Measurements from ENCODE around the gene FXN.
"Not testable (repeated sequence)": the region's sequence is repeated elsewhere in the genome, so short reads cannot be mapped to it uniquely, and the experiment has no call there.

The FXN gene

DNA sequence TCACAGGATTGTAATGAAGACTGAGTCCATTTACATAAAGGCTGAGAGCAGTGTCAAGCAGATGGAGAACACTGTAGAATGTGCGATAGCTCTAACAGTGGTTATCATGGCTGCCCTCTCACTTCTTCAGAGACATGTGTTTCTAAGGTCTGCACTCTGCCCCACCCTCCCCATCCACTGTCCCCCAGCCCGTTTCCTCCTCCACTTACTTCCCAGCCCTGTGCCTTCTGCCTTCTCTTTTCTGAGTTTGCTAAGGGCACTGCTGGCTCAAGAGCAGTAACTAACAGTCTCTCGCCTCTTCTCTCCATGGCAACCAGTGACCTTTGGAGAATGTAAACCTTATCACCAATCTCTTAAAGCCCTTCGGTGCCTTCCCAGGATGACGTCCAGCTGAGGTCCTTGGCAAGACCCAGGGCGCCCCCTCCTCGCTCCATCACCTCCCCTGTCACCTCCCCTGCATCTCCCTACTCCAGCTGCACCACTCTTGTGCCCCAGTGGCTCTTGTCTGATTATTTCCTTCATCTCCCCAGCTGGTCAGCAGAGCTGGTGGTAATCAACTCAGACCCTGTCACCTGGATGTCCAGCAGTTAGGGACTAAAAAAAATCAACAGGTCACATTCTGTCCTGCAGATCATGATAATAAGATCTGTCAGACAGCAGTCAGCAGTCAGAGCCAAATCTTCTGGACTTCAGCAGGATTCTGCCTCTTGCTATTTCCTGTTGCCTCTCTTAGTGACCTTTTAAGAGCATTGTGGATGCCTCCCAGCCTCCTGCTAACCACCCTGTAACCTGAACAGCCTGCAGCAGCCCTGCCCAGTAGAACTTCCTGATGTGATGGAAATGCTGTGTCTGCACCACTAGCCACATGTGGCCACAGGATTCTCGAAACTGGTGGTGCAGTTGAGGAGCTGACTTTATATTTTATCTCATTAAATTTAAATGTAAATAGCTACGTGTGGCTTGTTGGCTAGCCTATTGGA lies 9.0 kb downstream of the FXN start:
- peak overlapping the region; percentile 62 for H3K27ac Mint-ChIP-seq

DNA sequence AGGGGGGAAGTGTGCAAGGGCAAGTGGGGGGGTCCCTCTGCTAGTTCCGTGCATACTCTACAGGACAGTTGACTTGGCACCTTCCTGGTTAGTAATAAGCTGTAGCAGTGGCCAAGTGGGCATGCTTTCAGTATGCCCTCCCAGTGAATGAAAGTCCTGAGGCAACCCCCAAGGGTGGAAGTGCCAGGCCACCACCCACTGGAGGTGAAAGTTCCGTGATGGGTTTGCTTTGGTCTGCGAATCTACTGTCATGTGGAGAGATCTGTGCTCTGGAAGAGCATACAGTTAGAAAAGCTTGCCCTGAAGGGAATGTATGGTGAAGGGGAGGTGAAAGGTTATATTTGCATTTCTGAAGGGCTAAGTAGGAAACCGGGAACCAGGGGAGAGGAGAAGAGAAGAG lies 10.3 kb downstream of the FXN start:
- ATAC-seq (no peak), DNase-seq (no peak)
- no peak overlapping the region for H3K4me3 Mint-ChIP-seq
- peaks cover 10% of the 10 kb centered on the region for H3K36me3 Mint-ChIP-seq (ENCODE audit: low read depth)
- no peaks in the 10 kb centered on the region for H3K9me3 Mint-ChIP-seq
- H3K27ac Mint-ChIP-seq: no peak overlapping the region
- H3K27me3 Mint-ChIP-seq: no peaks in the 10 kb centered on the region
- H3K4me1 Mint-ChIP-seq: peaks cover 13% of the 10 kb centered on the region

More for the DNA sequence above, 9.0 kb downstream of the FXN start:
- no peaks in the 10 kb centered on the region for H3K9me3 Mint-ChIP-seq
- ATAC-seq (peak; percentile 92), DNase-seq (peak; percentile 14)
- H3K4me3 Mint-ChIP-seq: no peak overlapping the region
- peaks cover 13% of the 10 kb centered on the region for H3K4me1 Mint-ChIP-seq
- H3K27me3 Mint-ChIP-seq: no peaks in the 10 kb centered on the region
- peaks cover 16% of the 10 kb centered on the region for H3K36me3 Mint-ChIP-seq (ENCODE audit: low read depth)

DNA sequence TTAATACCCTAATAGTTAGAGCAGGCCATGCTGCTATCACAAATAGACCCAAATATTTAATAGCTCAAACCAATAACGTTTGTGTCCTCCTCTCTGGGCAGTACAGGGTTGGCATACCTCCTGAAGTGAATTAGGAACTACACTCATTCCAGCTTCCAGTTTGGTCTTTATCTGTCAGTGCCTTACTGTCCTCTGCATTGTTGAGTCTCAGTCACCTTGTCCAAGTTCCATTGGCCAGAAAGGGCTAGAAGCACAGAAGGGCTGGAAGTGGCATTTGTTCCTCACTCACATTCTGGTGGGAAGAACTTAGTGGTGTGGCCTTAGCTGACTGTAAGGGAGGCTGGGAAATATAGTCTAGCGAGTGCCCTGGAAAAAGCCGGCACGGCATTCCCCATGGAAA lies 11.2 kb downstream of the FXN start:
- ATAC-seq (no peak), DNase-seq (no peak)
- H3K4me1 Mint-ChIP-seq: peaks cover 9% of the 10 kb centered on the region
- H3K36me3 Mint-ChIP-seq (ENCODE audit: low read depth): peaks cover 10% of the 10 kb centered on the region
- no peak overlapping the region for H3K4me3 Mint-ChIP-seq
- no peaks in the 10 kb centered on the region for H3K9me3 Mint-ChIP-seq
- H3K27me3 Mint-ChIP-seq: no peaks in the 10 kb centered on the region
- H3K27ac Mint-ChIP-seq: no peak overlapping the region

DNA sequence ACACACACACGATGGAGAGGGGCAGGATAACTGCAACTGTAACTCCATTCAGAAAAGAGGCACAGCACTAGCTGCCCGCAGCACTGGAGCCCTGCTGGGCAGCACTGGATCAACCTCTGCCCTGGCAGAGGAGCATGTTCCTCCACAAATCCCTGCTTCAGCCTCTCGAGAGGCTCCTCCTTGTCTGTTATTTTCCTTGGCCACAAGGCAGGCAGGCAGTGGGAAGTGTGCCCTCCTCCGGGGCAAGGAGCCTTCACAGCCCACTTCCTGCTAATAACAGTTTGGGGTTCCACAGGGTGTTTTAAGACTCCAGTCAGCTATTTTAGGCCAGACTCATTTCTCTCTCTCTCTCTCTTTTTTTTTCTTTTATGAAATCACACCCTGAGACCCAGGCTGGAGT lies 11.8 kb downstream of the FXN start:
- H3K36me3 Mint-ChIP-seq (ENCODE audit: low read depth): peaks cover 10% of the 10 kb centered on the region
- H3K27me3 Mint-ChIP-seq: no peaks in the 10 kb centered on the region
- peaks cover 9% of the 10 kb centered on the region for H3K4me1 Mint-ChIP-seq
- no peak for ATAC-seq
- no peak for DNase-seq
- H3K9me3 Mint-ChIP-seq: no peaks in the 10 kb centered on the region
- no peak overlapping the region for H3K27ac Mint-ChIP-seq
- no peak overlapping the region for H3K4me3 Mint-ChIP-seq

DNA sequence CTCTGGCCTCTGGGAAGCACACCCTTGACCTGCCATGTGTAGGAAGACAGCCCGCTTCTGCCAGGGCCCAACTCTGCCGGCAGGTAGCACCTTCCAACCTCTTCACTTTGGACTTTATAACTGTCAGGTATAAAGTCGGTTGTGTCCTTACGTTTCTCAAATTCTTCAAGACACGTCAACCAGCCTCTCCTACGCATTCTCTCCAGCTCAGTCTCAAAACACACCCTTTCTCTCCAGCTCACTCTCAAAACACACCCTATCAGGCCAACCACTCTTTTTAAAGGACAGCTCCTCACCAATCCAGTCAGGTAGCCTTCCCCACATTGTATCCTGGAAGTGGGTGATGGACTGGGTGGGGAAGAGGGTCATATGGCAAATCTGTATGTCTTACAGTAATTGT lies 13.5 kb downstream of the FXN start:
- Mint-ChIP-seq H3K36me3 (ENCODE audit: low read depth) (peaks cover 10% of the 10 kb centered on the region), H3K4me1 (peaks cover 9% of the 10 kb centered on the region), H3K27ac (no peak overlapping the region), H3K9me3 (no peaks in the 10 kb centered on the region), H3K27me3 (no peaks in the 10 kb centered on the region), H3K4me3 (no peak overlapping the region)
- ATAC-seq (no peak), DNase-seq (no peak)

DNA sequence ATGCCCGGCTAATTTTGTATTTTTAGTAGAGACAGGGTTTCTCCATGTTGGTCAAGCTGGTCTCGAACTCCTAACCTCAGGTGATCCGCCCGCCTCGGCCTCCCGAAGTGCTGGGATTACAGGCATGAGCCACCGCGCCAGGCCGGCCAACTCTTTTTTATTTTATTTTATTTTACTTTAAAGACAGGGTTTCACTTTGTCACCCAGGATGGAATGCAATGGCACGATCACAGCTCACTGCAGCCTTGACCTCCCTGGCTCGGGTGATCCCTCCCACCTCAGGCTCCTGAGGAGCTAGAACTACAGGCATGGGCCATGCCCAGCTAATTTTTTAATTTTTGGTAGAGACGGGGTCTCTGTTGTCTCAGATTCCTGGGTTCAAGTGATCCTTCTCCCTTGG lies 15.4 kb downstream of the FXN start:
- not testable (repeated sequence) for ATAC-seq, DNase-seq, H3K9me3 Mint-ChIP-seq, H3K4me1 Mint-ChIP-seq, H3K27me3 Mint-ChIP-seq, H3K27ac Mint-ChIP-seq, H3K4me3 Mint-ChIP-seq
- H3K36me3 Mint-ChIP-seq (ENCODE audit: low read depth): peaks cover 10% of the 10 kb centered on the region

DNA sequence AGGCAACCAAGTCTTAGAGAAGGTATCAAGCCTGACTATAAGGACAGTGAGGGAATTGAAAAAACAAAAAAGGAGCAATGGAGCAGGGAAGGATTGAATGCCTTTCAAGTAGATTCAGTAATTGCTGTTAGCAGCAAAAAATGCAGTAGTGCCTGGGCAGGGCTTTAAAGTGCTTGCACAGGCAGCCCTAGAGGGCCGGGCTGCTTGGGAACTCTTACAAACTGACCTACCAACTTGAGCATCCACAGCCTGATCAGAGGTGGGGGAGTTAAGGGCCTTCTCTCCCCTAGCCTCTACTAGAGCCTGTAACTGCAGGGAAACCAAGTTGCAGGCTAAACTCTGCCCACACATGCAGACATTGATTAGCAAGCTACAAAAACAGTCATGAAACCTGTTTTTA lies 19.4 kb downstream of the FXN start:
- H3K27ac Mint-ChIP-seq: no peak overlapping the region
- H3K36me3 Mint-ChIP-seq (ENCODE audit: low read depth): peaks cover 18% of the 10 kb centered on the region
- no peaks in the 10 kb centered on the region for H3K9me3 Mint-ChIP-seq
- H3K27me3 Mint-ChIP-seq: no peaks in the 10 kb centered on the region
- DNase-seq: no peak
- H3K4me1 Mint-ChIP-seq: peaks cover 4% of the 10 kb centered on the region
- ATAC-seq: no peak
- H3K4me3 Mint-ChIP-seq: no peak overlapping the region

DNA sequence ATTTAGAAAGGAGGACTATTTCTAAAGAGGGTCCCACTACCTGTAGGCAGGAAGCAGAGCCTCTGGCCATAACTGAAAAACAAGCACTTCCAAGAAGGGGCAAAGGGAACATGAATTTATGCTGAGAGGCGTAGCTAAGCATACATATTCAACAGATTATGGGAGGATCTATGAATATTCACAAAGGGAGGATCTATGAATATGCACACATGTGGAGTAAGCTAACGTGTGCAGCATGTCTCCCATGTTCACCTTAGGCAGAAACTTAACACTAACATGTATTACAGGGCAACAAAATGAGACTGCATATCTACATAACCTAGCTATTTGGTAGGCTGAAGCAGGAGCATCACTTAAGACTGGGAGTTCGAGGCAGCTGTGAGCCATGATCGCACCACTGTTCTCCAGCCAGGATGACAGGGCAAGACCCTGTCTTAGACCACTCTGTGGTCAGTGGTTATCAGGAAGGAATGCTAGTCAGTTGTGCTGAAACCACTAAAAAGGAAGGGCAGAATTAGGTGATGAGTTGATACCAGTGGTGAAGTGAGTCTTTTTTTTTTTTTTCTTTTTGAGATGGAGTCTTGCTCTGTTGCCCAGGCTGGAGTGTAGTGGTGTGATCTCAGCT lies 20.8 kb downstream of the FXN start:
- H3K9me3 Mint-ChIP-seq: no peaks in the 10 kb centered on the region
- no peak overlapping the region for H3K4me3 Mint-ChIP-seq
- ATAC-seq (no peak), DNase-seq (no peak)
- H3K27me3 Mint-ChIP-seq: no peaks in the 10 kb centered on the region
- H3K36me3 Mint-ChIP-seq (ENCODE audit: low read depth): peaks cover 21% of the 10 kb centered on the region
- H3K4me1 Mint-ChIP-seq: peaks cover 10% of the 10 kb centered on the region
- H3K27ac Mint-ChIP-seq: no peak overlapping the region

DNA sequence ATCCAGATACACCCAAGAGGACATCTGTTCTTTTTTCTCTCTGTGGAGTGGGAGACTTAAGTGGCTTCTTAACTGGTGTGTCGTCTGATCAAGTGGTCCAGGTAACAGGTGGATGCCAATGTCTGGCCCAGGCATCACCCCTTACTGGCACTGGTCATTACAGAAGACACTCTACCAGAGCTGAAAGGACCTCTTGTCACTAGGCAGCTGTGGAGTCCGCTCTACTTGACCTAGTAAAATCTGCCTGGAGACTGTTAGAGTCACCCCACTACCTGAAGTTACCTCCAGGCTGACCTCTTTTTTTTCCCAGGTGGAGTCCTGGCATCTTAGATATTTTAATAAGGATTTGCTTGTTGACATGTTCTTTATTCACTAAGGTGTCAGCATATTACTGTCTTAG lies 22.5 kb downstream of the FXN start:
- Mint-ChIP-seq H3K27me3 (no peaks in the 10 kb centered on the region), H3K4me3 (no peak overlapping the region), H3K9me3 (no peaks in the 10 kb centered on the region), H3K4me1 (peaks cover 10% of the 10 kb centered on the region), H3K36me3 (ENCODE audit: low read depth) (peaks cover 24% of the 10 kb centered on the region), H3K27ac (no peak overlapping the region)
- ATAC-seq: no peak
- no peak for DNase-seq

DNA sequence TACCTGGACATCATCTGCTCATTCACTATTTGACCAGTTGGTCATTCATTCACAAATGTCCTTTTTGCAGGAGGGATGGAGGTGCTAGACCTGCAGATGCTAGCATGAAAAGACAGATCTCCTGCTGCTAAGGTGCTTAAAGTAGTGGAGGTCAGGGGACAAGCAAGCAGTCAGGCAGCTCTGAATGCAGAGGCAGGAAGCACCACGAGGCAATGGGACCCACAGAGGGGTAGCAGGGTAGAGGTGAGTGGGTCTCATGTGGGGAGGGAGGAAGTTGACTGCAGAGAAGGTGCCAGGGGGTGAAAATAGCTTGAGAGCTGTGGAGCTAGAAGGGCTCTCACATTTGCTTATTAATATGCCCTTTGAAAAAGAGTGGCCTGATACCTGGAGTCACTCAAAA lies 25.2 kb downstream of the FXN start:
- H3K36me3 Mint-ChIP-seq (ENCODE audit: low read depth): peaks cover 27% of the 10 kb centered on the region
- no peaks in the 10 kb centered on the region for H3K9me3 Mint-ChIP-seq
- no peaks in the 10 kb centered on the region for H3K27me3 Mint-ChIP-seq
- DNase-seq (no peak), ATAC-seq (no peak)
- peaks cover 10% of the 10 kb centered on the region for H3K4me1 Mint-ChIP-seq
- no peak overlapping the region for H3K27ac Mint-ChIP-seq
- no peak overlapping the region for H3K4me3 Mint-ChIP-seq

DNA sequence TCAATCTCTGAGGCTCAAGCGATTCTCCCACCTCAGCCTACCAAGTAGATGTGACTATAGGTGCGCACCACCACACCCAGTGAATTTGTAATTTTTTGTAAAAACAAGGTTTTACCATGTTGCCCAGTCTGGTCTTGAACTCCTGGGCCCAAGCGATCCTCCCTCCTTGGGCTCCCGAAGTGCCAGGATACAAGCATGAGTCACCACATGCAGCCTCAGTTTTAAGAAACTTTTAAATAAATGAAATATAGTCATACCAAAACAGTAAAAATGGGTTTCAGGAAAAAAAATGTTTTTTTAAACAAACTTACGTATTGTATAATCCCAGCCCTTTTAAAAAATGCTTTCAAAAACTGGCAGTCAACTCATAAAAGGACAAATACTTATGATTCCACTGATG lies 26.6 kb downstream of the FXN start:
- Mint-ChIP-seq H3K36me3 (ENCODE audit: low read depth) (peaks cover 26% of the 10 kb centered on the region), H3K4me3 (no peak overlapping the region), H3K27ac (no peak overlapping the region), H3K4me1 (peaks cover 10% of the 10 kb centered on the region), H3K9me3 (no peaks in the 10 kb centered on the region), H3K27me3 (no peaks in the 10 kb centered on the region)
- ATAC-seq: no peak
- DNase-seq: no peak

DNA sequence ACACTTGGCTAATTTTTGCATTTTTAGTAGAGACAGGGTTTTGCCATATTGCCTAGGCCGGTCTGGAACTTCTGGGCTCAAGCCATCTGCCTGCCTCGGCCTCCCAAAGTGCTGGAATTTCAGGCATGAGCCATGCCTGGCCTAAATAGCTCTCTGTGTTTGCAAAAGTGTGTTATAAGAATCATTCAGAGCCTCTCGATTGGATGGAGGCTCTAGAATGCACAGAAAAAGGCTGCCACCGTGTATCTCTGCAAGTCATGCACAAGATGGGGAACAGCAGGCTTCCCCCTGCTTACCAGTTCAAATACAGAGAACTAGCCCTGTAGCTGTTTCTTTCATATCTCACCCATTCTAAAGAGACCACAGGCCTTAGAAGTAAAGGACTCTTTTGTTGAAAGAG lies 28.3 kb downstream of the FXN start:
- DNase-seq (no peak), ATAC-seq (no peak)
- Mint-ChIP-seq H3K9me3 (no peaks in the 10 kb centered on the region), H3K27me3 (no peaks in the 10 kb centered on the region), H3K36me3 (ENCODE audit: low read depth) (peaks cover 27% of the 10 kb centered on the region), H3K4me3 (no peak overlapping the region), H3K27ac (no peak overlapping the region), H3K4me1 (peaks cover 7% of the 10 kb centered on the region)

DNA sequence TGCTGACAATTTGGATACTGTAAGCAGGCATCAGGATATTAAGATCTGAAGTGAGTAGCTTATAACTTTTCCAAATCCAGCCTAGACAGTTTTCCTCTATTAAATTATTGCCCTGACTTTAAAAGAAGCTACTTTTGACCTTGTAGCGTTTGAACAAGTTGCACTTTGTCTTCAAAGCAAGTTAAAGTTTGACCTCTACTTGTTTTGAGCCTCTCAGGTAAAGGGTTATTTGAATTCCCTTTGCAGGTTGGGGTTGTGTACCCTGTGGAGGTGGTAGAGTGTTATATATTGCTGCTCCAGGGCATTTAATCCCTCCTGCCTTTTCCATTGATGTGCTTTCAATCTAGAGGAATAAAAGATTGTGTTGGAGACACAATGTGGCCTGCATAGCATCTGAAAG lies 30.1 kb downstream of the FXN start:
- H3K9me3 Mint-ChIP-seq: no peaks in the 10 kb centered on the region
- no peak overlapping the region for H3K27ac Mint-ChIP-seq
- no peaks in the 10 kb centered on the region for H3K27me3 Mint-ChIP-seq
- no peak overlapping the region for H3K4me3 Mint-ChIP-seq
- no peak for DNase-seq
- H3K36me3 Mint-ChIP-seq (ENCODE audit: low read depth): peaks cover 23% of the 10 kb centered on the region
- ATAC-seq: no peak
- H3K4me1 Mint-ChIP-seq: peaks cover under 1% of the 10 kb centered on the region

DNA sequence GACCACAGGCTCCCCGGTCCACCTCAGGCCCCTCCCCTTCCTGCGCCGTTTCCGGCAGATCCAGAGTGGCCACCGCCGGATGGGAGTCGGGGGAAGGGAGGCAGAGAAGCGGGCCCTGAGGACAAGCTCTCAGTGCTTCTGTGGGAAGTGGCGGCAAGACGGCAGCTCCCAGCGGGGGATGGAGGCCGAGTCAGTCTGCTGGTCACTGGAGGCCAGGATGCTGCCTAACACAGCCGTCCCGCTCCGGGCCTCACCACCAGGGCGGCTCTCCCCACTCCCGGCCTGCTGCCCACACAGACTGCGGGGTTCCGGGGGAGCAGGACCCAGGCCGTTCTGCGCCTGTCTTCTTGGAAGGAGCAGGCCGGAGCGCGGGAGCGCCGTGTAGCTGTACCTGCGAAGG lies 31.4 kb downstream of the FXN start:
- Mint-ChIP-seq H3K27me3 (no peaks in the 10 kb centered on the region), H3K4me1 (no peaks in the 10 kb centered on the region), H3K9me3 (no peaks in the 10 kb centered on the region), H3K36me3 (ENCODE audit: low read depth) (peaks cover 17% of the 10 kb centered on the region), H3K27ac (no peak overlapping the region), H3K4me3 (no peak overlapping the region)
- ATAC-seq (no peak), DNase-seq (no peak)

DNA sequence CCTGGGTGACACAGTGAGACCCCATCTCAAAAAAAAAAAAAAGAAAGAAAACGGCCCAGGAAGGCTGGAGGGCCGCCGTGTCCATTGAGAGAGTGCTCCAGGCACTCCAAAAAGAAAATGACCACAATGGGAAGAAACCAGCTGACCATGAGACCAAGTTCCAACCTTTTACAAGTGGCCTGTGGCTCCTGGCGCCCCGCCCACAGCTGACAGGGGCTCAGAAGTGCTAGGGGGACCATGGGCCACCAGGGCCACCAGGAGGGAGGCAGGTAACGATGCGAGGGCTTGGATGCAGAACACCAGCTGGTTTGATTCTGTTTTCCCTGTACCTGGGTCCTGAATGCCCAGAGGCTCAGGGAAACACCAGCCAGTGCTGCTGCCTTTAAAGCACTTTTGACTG lies 34.6 kb downstream of the FXN start:
- ATAC-seq: no peak

More for the DNA sequence above, 34.6 kb downstream of the FXN start:
- H3K27ac Mint-ChIP-seq: no peak overlapping the region
- no peaks in the 10 kb centered on the region for H3K4me1 Mint-ChIP-seq
- no peaks in the 10 kb centered on the region for H3K27me3 Mint-ChIP-seq
- H3K36me3 Mint-ChIP-seq (ENCODE audit: low read depth): peaks cover 25% of the 10 kb centered on the region
- DNase-seq: no peak
- no peak overlapping the region for H3K4me3 Mint-ChIP-seq
- H3K9me3 Mint-ChIP-seq: no peaks in the 10 kb centered on the region

All from activated naive CD8-positive, alpha-beta T cell treated with anti-CD3 and anti-CD28 coated beads, Interleukin-2, amount 50 U/mL, for 24 hours (primary cell).